Peyer's patch (tissue), 4 donors: Measurements from ENCODE around the gene GDPD5.

Source experiments
- POLR2A ChIP-seq, 2 donors: fragments of 450-650 bp; IDR thresholded peaks; one replicate each; pipeline ENCODE4 v1.5.1; 2017; ENCODE audit warnings: antibody characterized with exemption in 2 of 2, mild to moderate bottlenecking in 2 of 2, moderate library complexity in 2 of 2
- TF ChIP-seq, protein P1 (sequence below), 6 experiments: fragments of 450-650 bp in 4 of 6; fragments of 200-600 bp in 2 of 6; sonication (generic) in 1 of 6; IDR thresholded peaks; one replicate each; pipeline ENCODE4 v1.5.1; 2017 to 2019; ENCODE audit warnings: antibody characterized with exemption in 6 of 6, mild to moderate bottlenecking in 3 of 6, moderate library complexity in 1 of 6

GRCh38 chr11:75524665-75525432 lies 892 bp downstream of the GDPD5 start:
- TF ChIP-seq, protein P1, sequence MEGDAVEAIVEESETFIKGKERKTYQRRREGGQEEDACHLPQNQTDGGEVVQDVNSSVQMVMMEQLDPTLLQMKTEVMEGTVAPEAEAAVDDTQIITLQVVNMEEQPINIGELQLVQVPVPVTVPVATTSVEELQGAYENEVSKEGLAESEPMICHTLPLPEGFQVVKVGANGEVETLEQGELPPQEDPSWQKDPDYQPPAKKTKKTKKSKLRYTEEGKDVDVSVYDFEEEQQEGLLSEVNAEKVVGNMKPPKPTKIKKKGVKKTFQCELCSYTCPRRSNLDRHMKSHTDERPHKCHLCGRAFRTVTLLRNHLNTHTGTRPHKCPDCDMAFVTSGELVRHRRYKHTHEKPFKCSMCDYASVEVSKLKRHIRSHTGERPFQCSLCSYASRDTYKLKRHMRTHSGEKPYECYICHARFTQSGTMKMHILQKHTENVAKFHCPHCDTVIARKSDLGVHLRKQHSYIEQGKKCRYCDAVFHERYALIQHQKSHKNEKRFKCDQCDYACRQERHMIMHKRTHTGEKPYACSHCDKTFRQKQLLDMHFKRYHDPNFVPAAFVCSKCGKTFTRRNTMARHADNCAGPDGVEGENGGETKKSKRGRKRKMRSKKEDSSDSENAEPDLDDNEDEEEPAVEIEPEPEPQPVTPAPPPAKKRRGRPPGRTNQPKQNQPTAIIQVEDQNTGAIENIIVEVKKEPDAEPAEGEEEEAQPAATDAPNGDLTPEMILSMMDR (IDR thresholded peaks at IDR 0.05), result no peak
- TF ChIP-seq POLR2A (IDR thresholded peaks at IDR 0.05), result no peak
